Measurements from ENCODE around the gene RNU5D-1.

RNU5D-1 gene

GRCh38 chr1:44696101-44696500, 34.9 kb downstream of the RNU5D-1 start:
- Histone ChIP-seq H3K4me1 (ENCODE audit: low read length) (no peaks in the 10 kb centered on the region), H2AFZ (ENCODE audit: low read length) (no peak overlapping the region)

GRCh38 chr1:44695671-44696070, 35.3 kb downstream of the RNU5D-1 start:
- TF ChIP-seq EZH2 (optimal IDR thresholded peaks at IDR 0.05; ENCODE audit: low read depth, low read length) = no peak
- no peak for TF ChIP-seq EZH2phosphoT487 (IDR thresholded peaks at IDR 0.05; ENCODE audit: low read length)
- TF ChIP-seq CTCF (IDR thresholded peaks at IDR 0.05; ENCODE audit: low read length) = no peak
- no peaks in the 10 kb centered on the region for H3K36me3 ChIP-seq (replicated peaks; ENCODE audit: insufficient read depth, low read length)
- no peak overlapping the region for H3K4me2 ChIP-seq (ENCODE audit: low read depth, low read length)
- no peaks in the 10 kb centered on the region for H3F3A ChIP-seq (ENCODE audit: insufficient read depth, low read length)
- H3K27ac ChIP-seq (ENCODE audit: low read length) = no peak overlapping the region
- H3K9me2 ChIP-seq (replicated peaks; ENCODE audit: insufficient read depth, low read length) = no peaks in the 10 kb centered on the region
- H3K27me3 ChIP-seq (replicated peaks; ENCODE audit: insufficient read depth, low read length) = no peaks in the 10 kb centered on the region
- no peaks in the 10 kb centered on the region for H3K4me1 ChIP-seq (ENCODE audit: low read length)
- DNase-seq = no peak
- no peak overlapping the region for H2AFZ ChIP-seq (ENCODE audit: low read length)
- no peaks in the 10 kb centered on the region for H3K9me3 ChIP-seq (replicated peaks; ENCODE audit: insufficient read depth, low read length)
- no peaks in the 10 kb centered on the region for H3K79me2 ChIP-seq (ENCODE audit: low read length)
- no peaks in the 10 kb centered on the region for H4K20me1 ChIP-seq (ENCODE audit: insufficient read depth, low read length)
- H3K9ac ChIP-seq (ENCODE audit: low read length) = no peak overlapping the region
- H3K4me3 ChIP-seq (ENCODE audit: low read length) = no peak overlapping the region

More at GRCh38 chr1:44696101-44696500, 34.9 kb downstream of the RNU5D-1 start:
- Histone ChIP-seq H3K79me2 (ENCODE audit: low read length) (no peaks in the 10 kb centered on the region), H4K20me1 (ENCODE audit: insufficient read depth, low read length) (no peaks in the 10 kb centered on the region), H3K27ac (ENCODE audit: low read length) (no peak overlapping the region), H3K9me3 (replicated peaks; ENCODE audit: insufficient read depth, low read length) (no peaks in the 10 kb centered on the region), H3K9me2 (replicated peaks; ENCODE audit: insufficient read depth, low read length) (no peaks in the 10 kb centered on the region), H3K36me3 (replicated peaks; ENCODE audit: insufficient read depth, low read length) (no peaks in the 10 kb centered on the region), H3K9ac (ENCODE audit: low read length) (no peak overlapping the region), H3K27me3 (replicated peaks; ENCODE audit: insufficient read depth, low read length) (no peaks in the 10 kb centered on the region), H3F3A (ENCODE audit: insufficient read depth, low read length) (no peaks in the 10 kb centered on the region), H3K4me3 (ENCODE audit: low read length) (no peak overlapping the region), H3K4me2 (ENCODE audit: low read depth, low read length) (no peak overlapping the region)
- TF ChIP-seq CTCF (IDR thresholded peaks at IDR 0.05; ENCODE audit: low read length) (no peak), EZH2 (optimal IDR thresholded peaks at IDR 0.05; ENCODE audit: low read depth, low read length) (no peak), EZH2phosphoT487 (IDR thresholded peaks at IDR 0.05; ENCODE audit: low read length) (no peak)
- DNase-seq = no peak

GRCh38 chr1:44694863-44695478, 36.0 kb downstream of the RNU5D-1 start:
- Histone ChIP-seq H3K4me3 (ENCODE audit: low read length) (no peak overlapping the region), H3K9me2 (replicated peaks; ENCODE audit: insufficient read depth, low read length) (no peaks in the 10 kb centered on the region), H3K9me3 (replicated peaks; ENCODE audit: insufficient read depth, low read length) (no peaks in the 10 kb centered on the region), H3K27ac (ENCODE audit: low read length) (no peak overlapping the region), H3K4me2 (ENCODE audit: low read depth, low read length) (no peak overlapping the region), H2AFZ (ENCODE audit: low read length) (no peak overlapping the region), H3K36me3 (replicated peaks; ENCODE audit: insufficient read depth, low read length) (no peaks in the 10 kb centered on the region), H3K27me3 (replicated peaks; ENCODE audit: insufficient read depth, low read length) (no peaks in the 10 kb centered on the region), H3K9ac (ENCODE audit: low read length) (no peak overlapping the region), H3F3A (ENCODE audit: insufficient read depth, low read length) (no peaks in the 10 kb centered on the region), H4K20me1 (ENCODE audit: insufficient read depth, low read length) (no peaks in the 10 kb centered on the region), H3K79me2 (ENCODE audit: low read length) (no peaks in the 10 kb centered on the region), H3K4me1 (ENCODE audit: low read length) (no peaks in the 10 kb centered on the region)
- TF ChIP-seq EZH2 (optimal IDR thresholded peaks at IDR 0.05; ENCODE audit: low read depth, low read length) (no peak), CTCF (IDR thresholded peaks at IDR 0.05; ENCODE audit: low read length) (no peak), EZH2phosphoT487 (IDR thresholded peaks at IDR 0.05; ENCODE audit: low read length) (no peak)
- no peak for DNase-seq

All from MM.1S (cell line).